DMS53 treated with DMSO at 0.1 percent for 48 hours (cell line): Measurements from ENCODE around the gene SSTR1.
"Not testable (repeated sequence)": the region's sequence is repeated elsewhere in the genome, so short reads cannot be mapped to it uniquely, and the experiment has no call there.

Experiments used
- DNase-seq: peaks from one replicate; lab custom pipeline; 2025; ENCODE audit not compliant: unreplicated experiment; lab: John Stamatoyannopoulos, UW

The SSTR1 gene, protein sequence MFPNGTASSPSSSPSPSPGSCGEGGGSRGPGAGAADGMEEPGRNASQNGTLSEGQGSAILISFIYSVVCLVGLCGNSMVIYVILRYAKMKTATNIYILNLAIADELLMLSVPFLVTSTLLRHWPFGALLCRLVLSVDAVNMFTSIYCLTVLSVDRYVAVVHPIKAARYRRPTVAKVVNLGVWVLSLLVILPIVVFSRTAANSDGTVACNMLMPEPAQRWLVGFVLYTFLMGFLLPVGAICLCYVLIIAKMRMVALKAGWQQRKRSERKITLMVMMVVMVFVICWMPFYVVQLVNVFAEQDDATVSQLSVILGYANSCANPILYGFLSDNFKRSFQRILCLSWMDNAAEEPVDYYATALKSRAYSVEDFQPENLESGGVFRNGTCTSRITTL

GRCh38 chr14:38207736-38208617 is at the start of gene SSTR1:
TSS of gene SSTR1 (plus strand) at chr14:38207904. CDS start at chr14:38209390, 1,486 bp downstream.
- peak; percentile 26 for DNase-seq

- DNase-seq, result no peak
These were observed 49.2 kb upstream of the SSTR1 start for GRCh38 chr14:38158468-38158867.

DNA sequence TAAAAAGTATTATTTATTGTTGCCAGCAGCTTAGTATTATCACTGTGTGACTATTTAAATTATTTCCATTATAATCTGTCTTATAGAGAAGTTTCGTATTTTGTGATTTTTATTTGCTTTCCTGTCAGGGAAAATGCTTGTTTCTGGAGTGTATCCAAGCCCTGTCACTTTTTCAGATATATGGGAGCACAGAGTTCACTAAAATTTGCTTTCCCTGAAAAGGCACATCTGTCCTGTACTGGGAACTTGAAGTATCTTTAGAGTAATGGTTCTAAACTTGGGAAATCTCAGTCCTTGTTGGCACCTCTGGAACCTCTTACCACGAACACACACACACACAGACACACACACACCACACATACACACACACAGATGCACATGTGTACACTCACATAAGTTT is 39.3 kb upstream of the SSTR1 start:
- DNase-seq, result no peak

GRCh38 chr14:38171197-38171596 is 36.5 kb upstream of the SSTR1 start:
- no peak for DNase-seq

- DNase-seq, result no peak
These were observed 33.0 kb upstream of the SSTR1 start for GRCh38 chr14:38174711-38175110.

DNA sequence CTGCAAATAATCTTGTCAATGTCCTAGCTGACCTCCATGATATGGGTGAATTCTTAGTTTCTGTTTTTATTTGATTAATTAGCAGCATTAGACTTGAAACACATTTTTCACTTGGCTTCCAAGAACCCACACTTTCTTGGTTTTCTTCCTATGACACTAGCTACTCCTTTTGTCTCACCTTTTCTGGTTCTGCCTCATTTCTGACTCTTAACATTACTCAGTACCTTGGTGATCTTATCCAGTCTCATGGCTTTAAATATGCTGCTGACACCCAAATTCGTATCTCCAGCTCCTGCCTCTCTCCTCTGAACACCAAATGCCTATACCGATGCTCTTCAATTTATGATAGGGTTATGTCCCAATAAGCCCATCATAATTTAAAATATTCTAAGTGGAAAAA is 32.0 kb upstream of the SSTR1 start:
- DNase-seq, result no peak

- no peak for DNase-seq
These were observed 31.3 kb upstream of the SSTR1 start for GRCh38 chr14:38176379-38176778.

- no peak for DNase-seq
These were observed 23.6 kb upstream of the SSTR1 start for GRCh38 chr14:38184132-38184531.

- DNase-seq, result no peak
These were observed 22.0 kb upstream of the SSTR1 start for GRCh38 chr14:38185671-38186070.

DNA sequence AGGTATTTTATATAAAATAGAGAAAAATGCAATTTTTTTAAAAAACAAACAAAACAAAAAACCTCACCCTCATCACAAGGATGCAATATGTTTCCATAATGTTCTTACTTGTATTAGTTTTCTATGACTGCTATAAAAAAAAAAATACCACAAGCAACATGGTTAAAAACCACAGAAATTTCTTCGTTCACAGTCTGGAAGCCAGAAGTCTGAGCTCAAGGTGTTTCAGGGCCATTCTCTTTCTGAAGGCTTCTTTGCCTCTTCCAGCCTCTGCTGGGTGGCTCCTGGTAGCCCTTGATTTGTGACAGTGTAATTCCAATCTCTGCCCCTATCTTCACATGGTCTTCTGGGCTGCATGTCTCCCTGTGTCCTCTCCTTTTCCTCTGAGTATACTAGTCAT is 21.5 kb upstream of the SSTR1 start:
- no peak for DNase-seq

DNA sequence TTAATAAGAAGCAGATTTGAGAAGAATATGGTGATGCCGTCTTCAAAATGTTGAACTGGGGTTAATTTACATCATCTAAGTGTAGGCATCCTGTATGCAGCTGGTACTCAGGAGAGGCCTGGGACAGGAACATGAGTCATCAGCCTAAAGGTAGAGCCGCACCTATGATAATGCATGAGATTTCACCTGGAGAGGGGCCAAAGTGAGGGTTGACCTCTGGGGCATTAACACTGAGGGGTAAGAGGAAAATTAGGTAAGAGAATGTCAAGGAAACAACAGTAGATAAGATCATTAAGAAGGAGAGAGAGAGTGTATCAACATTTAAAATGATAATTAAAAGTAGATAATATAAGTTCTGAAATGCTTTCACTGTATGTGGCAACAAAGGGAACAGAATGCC is 20.2 kb upstream of the SSTR1 start:
- no peak for DNase-seq

GRCh38 chr14:38189930-38190726 is 17.6 kb upstream of the SSTR1 start:
- DNase-seq, result no peak

DNA sequence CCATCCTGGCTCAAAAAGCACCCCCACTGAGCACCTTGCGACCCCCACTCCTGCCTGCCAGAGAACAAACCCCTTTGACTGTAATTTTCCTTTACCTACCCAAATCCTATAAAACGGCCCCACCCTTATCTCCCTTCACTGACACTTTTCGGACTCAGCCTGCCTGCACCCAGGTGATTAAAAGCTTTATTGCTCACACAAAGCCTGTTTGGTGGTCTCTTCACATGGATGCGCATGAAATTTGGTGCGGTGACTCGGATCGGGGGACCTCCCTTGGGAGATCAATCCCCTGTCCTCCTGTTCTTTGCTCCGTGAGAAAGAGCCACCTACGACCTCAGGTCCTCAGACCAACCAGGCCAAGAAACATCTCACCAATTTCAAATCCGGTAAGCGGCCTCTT is 16.9 kb upstream of the SSTR1 start:
- DNase-seq, result not testable (repeated sequence)

DNA sequence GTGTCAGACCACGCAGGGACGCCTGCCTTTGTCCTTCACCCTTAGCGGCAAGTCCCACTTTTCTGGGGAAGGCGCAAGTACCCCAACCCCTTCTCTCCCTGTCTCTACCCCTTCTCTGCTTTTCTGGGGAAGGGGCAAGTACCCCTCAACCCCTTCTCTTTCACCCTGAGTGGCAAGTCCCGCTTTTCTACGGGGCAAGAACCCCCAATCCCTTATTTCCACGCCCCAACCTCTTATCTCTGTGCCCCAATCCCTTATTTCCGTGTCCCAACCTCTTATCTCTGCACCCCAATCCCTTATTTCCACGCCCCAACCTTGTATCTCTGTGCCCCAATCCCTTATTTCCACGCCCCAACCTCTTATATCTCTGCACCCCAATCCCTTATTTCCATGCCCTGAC is 16.2 kb upstream of the SSTR1 start:
- DNase-seq, result not testable (repeated sequence)

DNA sequence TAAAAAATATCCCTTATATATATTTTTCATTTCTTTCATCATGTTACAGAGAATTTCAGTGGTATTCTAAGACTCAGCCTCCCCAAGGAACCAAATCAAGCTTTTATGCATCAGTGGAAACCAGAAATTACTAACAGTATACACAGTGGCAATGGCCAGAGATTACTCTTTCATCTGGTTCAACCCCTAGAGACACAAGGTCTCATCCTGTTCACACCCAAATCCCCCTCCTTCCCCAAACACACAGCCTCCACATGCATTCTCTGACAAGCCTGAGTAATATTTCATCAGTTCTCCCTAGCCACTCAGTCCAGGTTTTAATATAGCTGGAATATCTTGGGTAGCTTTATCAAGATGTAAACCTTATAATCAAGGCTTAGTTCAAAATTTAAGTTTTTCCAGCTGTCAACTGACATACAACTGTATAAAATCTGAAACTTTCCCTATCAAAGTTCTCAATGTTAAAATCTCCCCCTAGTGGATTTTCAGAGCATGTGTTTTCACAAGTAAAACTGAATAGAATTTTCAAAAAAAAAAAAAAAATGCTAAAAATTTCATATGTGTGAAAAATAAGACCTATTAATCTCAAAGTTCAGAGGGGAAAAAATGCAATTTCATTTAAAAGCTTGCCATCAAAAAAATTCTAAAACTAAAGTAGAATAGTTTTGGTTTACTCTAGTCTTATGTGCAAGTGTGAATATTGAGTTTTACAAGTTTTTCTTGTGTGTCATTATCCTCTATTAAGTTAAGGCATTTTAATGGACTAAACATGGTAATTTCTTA is 10.5 kb upstream of the SSTR1 start:
- DNase-seq, result no peak

- DNase-seq, result no peak
These were observed 9.8 kb upstream of the SSTR1 start for GRCh38 chr14:38197784-38198335.

GRCh38 chr14:38198425-38198824 is 9.3 kb upstream of the SSTR1 start:
- DNase-seq, result no peak

DNA sequence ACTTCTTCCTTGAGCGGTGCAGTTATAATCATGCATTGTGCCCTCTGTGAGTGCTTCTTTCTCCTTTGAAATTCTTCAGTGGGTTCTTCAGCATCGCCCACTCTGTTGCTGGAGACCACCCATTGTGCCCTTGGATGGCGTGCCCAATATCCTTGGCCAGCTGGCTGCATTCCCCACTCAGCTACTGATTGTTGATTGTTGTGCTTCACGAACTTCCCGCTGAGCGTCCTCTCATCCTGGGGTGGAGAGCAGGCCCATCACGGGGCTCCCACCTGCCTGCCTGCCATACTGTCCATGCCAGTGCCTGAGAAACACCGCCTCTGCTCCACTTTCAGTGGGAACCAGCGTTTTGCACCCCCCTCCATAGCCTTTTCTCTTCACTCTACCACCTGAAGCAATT is 8.6 kb upstream of the SSTR1 start:
- no peak for DNase-seq

- no peak for DNase-seq
These were observed 8.0 kb upstream of the SSTR1 start for GRCh38 chr14:38199739-38200138.

GRCh38 chr14:38201137-38201828 is 6.4 kb upstream of the SSTR1 start:
- no peak for DNase-seq
